ENCODE measurements around the gene ITGAE. TPM values are rescaled to one million over a fixed set of nuclear protein-coding genes. Genes with fewer than 3 reads are reported as not detected.

ITGAE gene
- total and polyA plus RNA-seq, 10 of the 15 experiments (the other 5 are each of a cell fraction or from before 2014, with no cell fraction given), result 13.1 to 161 (median 34.8) TPM

- ChIA-PET CTCF (interaction anchor here (1.9 to 5.1 kb wide), 3 partner anchors 12 to 145 kb away, joined by 10 to 105 read pairs (median 26); no protein-coding TSS in a partner anchor), RAD21 (ENCODE audit: unreplicated experiment) (interaction anchor here (1.6 to 2.7 kb wide), 2 partner anchors 51 to 56 kb away, joined by 12 to 24 read pairs; no protein-coding TSS in a partner anchor), POLR2A (interaction anchor here (0.5 kb wide), 1 partner anchor 129 kb away, joined by 6 read pairs; no protein-coding TSS in a partner anchor), SMC1A (ENCODE audit: uncharacterized antibody, unreplicated experiment) (interaction anchor here (2.7 kb wide), 1 partner anchor 56 kb away, joined by 17 read pairs; no protein-coding TSS in a partner anchor)
- no peak for TF ChIP-seq SIX5 (IDR thresholded peaks at IDR 0.05; ENCODE audit: low read depth, low read length, severe bottlenecking)
- TF ChIP-seq ZSCAN29 (IDR thresholded peaks at IDR 0.05), result no peak
- TF ChIP-seq SMAD5 (IDR thresholded peaks at IDR 0.05; ENCODE audit: low read depth), result no peak
- intact Hi-C loops (cut with micrococcal nuclease; ENCODE audit: unreplicated experiment) (no loop called here), in situ Hi-C loops (cut with MboI) (loop anchor here (5.0 kb wide), 1 partner anchor 141 kb away; no protein-coding TSS in a partner anchor)
- no peak overlapping the region for H3K4me3 ChIP-seq
- WGBS (ENCODE audit: insufficient coverage, insufficient replicate concordance, low lambda C conversion rate, missing lambda C conversion rate), result 88% methylated on average over 20 of the region's 20 CpGs
- peaks cover 0 to 4% of the 10 kb centered on the region in 2 experiments; a peak in 2 of 4 replicates for H3K36me3 ChIP-seq (ENCODE audit: control insufficient read depth in 2 of 2, insufficient read depth in 2 of 2, low read length in 1 of 2)
- H3K27ac ChIP-seq (ENCODE audit: control insufficient read depth, insufficient read depth), result no peak overlapping the region
- no peaks in the 10 kb centered on the region for H3K9me3 ChIP-seq (replicated peaks; ENCODE audit: control insufficient read depth, insufficient read depth, low read length)
- H3K9ac ChIP-seq (ENCODE audit: control insufficient read depth, insufficient read depth, low read length), result no peak overlapping the region
- H3K4me1 ChIP-seq (ENCODE audit: control insufficient read depth, insufficient read depth, low read length), result peaks cover 6% of the 10 kb centered on the region; the same call in 1 of the 2 replicates
- H3K4me2 ChIP-seq (ENCODE audit: control insufficient read depth, insufficient read depth), result no peak overlapping the region
- DNase-seq (ENCODE audit: low read depth, low spot score) (no peak), FAIRE-seq (no peak), ATAC-seq (no peak)
- H3K27me3 ChIP-seq (replicated peaks in 1 of 2; ENCODE audit: control insufficient read depth in 2 of 2, insufficient read depth in 2 of 2, low read length in 1 of 2), result no peaks in the 10 kb centered on the region
- no peak overlapping the region for H2AFZ ChIP-seq (ENCODE audit: control insufficient read depth, low read depth, low read length)
- no TSS peak for BruUV-seq (replicated peaks)
- H4K20me1 ChIP-seq (ENCODE audit: control insufficient read depth, insufficient read depth), result no peaks in the 10 kb centered on the region
- H3K79me2 ChIP-seq (ENCODE audit: control insufficient read depth, insufficient read depth, low read length), result no peaks in the 10 kb centered on the region
Measured at GRCh38 chr17:3681565-3681964, 119.4 kb downstream of the ITGAE start.

- ChIA-PET CTCF (interaction anchor here (5.1 kb wide), 1 partner anchor 55 kb away, joined by 105 read pairs; no protein-coding TSS in a partner anchor), RAD21 (ENCODE audit: unreplicated experiment) (no interaction called here), POLR2A (no interaction called here), SMC1A (ENCODE audit: uncharacterized antibody, unreplicated experiment) (no interaction called here)
- H3K27me3 ChIP-seq (replicated peaks in 1 of 2; ENCODE audit: control insufficient read depth in 2 of 2, insufficient read depth in 2 of 2, low read length in 1 of 2), result no peaks in the 10 kb centered on the region
- H3K4me1 ChIP-seq (ENCODE audit: control insufficient read depth, insufficient read depth, low read length), result peaks cover 6% of the 10 kb centered on the region; the same call in 1 of the 2 replicates
- H3K4me2 ChIP-seq (ENCODE audit: control insufficient read depth, insufficient read depth), result no peak overlapping the region
- in situ Hi-C loops (cut with MboI) (loop anchor here (5.0 kb wide), 1 partner anchor 141 kb away; no protein-coding TSS in a partner anchor), intact Hi-C loops (cut with micrococcal nuclease; ENCODE audit: unreplicated experiment) (no loop called here)
- H3K4me3 ChIP-seq, result no peak overlapping the region
- no peak overlapping the region for H3K9ac ChIP-seq (ENCODE audit: control insufficient read depth, insufficient read depth, low read length)
- H3K27ac ChIP-seq (ENCODE audit: control insufficient read depth, insufficient read depth), result no peak overlapping the region
- H3K36me3 ChIP-seq (ENCODE audit: control insufficient read depth in 2 of 2, insufficient read depth in 2 of 2, low read length in 1 of 2), result peaks cover 0 to 4% of the 10 kb centered on the region in 2 experiments; a peak in 2 of 4 replicates
- H4K20me1 ChIP-seq (ENCODE audit: control insufficient read depth, insufficient read depth), result no peaks in the 10 kb centered on the region
- H3K79me2 ChIP-seq (ENCODE audit: control insufficient read depth, insufficient read depth, low read length), result no peaks in the 10 kb centered on the region
- 84% methylated on average over 8 of the region's 12 CpGs for WGBS (ENCODE audit: insufficient coverage, insufficient replicate concordance, low lambda C conversion rate, missing lambda C conversion rate)
- ATAC-seq, result no peak
- no peak for DNase-seq (ENCODE audit: low read depth, low spot score)
- BruUV-seq (replicated peaks), result no TSS peak
- H3K9me3 ChIP-seq (replicated peaks; ENCODE audit: control insufficient read depth, insufficient read depth, low read length), result no peaks in the 10 kb centered on the region
- no peak for FAIRE-seq
- no peak overlapping the region for H2AFZ ChIP-seq (ENCODE audit: control insufficient read depth, low read depth, low read length)
- TF ChIP-seq IKZF2 (IDR thresholded peaks at IDR 0.05), result no peak
- TF ChIP-seq MLLT1 (IDR thresholded peaks at IDR 0.05), result no peak
- TF ChIP-seq ATF2 (IDR thresholded peaks at IDR 0.05; ENCODE audit: low read length), result no peak
- TF ChIP-seq SIX5 (IDR thresholded peaks at IDR 0.05; ENCODE audit: low read depth, low read length, severe bottlenecking), result no peak
- no peak for TF ChIP-seq GABPA (IDR thresholded peaks at IDR 0.05; ENCODE audit: low read depth)
- TF ChIP-seq BCL3 (IDR thresholded peaks at IDR 0.05; ENCODE audit: borderline replicate concordance, insufficient read depth, low read depth, low read length, poor library complexity, severe bottlenecking), result no peak
- TF ChIP-seq PBX3 (IDR thresholded peaks at IDR 0.05; ENCODE audit: insufficient replicate concordance, low read depth, low read length), result no peak
- no peak for TF ChIP-seq PAX8 (IDR thresholded peaks at IDR 0.05)
Measured at GRCh38 chr17:3681057-3681456, 119.9 kb downstream of the ITGAE start.

Data from GM12878 (cell line).